Central memory CD4-positive, alpha-beta T cell (primary cell): ENCODE results near the gene CDK17.

Source experiments
- DNase-seq: peaks from one replicate; pipeline ENCODE4 v3.0.0; 2022

CDK17 gene

GRCh38 chr12:96236221-96236822, 163.9 kb downstream of the CDK17 start:
- peak; percentile 67 for DNase-seq

DNA sequence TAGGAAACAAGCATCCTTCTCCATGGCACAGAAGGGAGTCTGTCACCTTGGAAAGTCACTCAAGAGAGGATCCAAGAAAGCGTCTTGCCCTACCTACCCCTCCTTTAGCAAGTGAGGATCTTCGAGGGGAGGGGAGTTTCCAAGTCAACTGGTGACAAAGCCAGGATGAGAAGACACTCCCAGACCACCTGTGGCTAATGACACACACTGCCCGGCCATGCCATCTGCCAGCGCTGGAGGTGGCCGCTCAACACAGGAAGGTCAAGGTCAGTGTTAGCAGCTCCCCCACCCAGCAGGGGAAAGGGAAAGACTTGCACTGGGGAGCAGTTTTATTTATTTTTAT, 164.8 kb downstream of the CDK17 start:
- DNase-seq = no peak

- no peak for DNase-seq
These were observed 165.4 kb downstream of the CDK17 start for GRCh38 chr12:96234591-96235483.

GRCh38 chr12:96233939-96234461, 166.2 kb downstream of the CDK17 start:
- DNase-seq = no peak

- DNase-seq = no peak
These were observed 167.1 kb downstream of the CDK17 start for GRCh38 chr12:96233168-96233567.

GRCh38 chr12:96230646-96231045, 169.6 kb downstream of the CDK17 start:
- DNase-seq = no peak

GRCh38 chr12:96228566-96229248, 171.5 kb downstream of the CDK17 start:
- DNase-seq = no peak
